ENCODE results near the gene LSAMP.

LSAMP gene

GRCh38 chr3:116040152-116040551, 405.1 kb downstream of the LSAMP start:
- no peak for TF ChIP-seq CTCF (IDR thresholded peaks at IDR 0.05)

DNA sequence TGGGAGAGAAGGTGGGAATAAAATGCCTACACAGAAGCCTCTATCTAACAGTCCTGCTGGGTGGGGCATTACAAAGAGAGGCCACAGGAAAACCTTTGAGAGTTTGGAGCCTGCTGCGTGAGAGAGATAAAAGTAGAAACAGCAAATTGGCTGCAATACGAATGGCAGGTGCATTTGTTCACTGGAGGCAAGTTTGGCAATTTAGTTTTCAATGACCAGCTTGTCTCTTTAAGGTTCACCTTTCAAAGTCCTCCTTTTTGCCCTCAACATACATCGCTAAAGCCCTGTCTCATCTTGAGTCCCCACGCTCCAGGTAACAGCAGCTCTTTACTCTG, 405.7 kb downstream of the LSAMP start:
- TF ChIP-seq CTCF (IDR thresholded peaks at IDR 0.05), result no peak

DNA sequence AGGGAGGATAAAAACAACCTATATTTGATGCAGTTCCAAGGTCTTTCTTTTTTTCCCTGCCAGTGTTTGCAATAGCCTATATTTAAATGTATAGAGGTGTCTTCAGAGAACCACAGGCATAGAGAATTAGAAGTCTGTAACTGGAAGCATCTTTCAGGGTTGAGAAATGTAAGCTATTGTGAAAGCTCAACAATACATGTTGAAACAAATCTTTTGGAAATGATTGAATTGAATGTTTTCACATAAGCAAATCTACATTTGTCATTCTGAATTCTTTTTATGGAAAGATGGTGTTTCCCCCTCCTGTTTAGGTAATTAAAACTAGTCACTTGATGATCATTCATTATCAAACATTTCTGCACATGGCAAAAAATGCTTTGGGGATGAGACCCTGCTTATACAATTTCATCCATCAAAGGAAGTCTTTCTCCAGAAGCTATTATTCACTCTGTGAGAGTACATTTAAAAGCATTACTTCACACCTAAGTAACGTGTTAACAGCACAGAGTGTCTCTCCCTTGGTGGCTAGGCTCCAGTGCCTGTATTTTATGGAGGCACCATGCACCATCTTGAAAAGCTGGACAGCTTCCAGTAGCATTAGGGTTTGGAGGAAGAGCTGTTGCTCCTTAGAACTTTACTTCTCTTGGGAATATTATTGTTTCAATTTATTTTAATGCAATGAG, 406.2 kb downstream of the LSAMP start:
- no peak for TF ChIP-seq CTCF (IDR thresholded peaks at IDR 0.05)

DNA sequence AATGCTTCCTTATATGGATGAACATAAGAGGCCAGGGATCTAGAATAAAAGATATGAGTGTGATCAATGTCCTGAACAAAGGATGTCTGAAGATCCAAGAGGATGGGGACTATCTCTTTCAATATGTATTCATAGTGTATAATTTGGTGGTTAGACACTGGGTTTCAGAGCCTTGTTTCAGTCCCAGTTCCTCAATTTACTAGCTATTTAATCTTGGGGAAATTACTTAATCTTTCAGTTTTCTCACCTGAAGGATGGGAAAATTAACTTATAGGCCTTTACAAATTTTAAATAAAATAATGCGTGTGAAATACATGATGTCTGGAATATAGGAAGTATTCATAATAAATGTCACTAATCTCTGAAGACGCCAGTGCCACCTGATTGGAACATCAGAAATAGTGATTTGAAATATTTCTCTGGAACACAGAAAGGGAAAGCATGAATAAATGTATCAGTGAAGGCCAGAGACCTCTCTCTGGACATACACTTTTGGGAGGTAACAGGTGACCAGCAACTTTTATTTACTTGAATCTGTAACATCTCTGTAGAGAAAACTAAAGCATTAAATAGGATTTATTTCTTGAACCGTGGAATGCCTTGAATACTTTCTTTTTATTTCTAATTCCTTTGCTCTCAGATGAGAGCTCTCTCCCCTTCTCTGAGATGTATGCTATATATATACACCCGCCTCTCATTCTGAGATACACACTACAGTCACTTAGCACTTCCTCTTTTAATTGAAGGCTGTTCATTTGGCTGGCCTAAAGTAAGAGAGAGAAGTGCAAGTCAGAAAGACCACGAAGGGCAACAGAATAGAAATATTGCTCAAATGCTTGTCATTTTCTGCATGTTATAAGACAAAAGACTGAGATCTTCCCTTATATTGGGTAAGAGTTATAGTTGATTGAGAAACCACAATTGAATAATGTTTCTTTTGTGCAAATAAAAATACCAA, 407.1 kb downstream of the LSAMP start:
- no peak for TF ChIP-seq CTCF (IDR thresholded peaks at IDR 0.05)

- no peak for TF ChIP-seq CTCF (IDR thresholded peaks at IDR 0.05)
These were observed 409.9 kb downstream of the LSAMP start for GRCh38 chr3:116035429-116035828.

GRCh38 chr3:116034794-116035193, 410.5 kb downstream of the LSAMP start:
- no peak for TF ChIP-seq CTCF (IDR thresholded peaks at IDR 0.05)

GRCh38 chr3:116034086-116034485, 411.2 kb downstream of the LSAMP start:
- no peak for TF ChIP-seq CTCF (IDR thresholded peaks at IDR 0.05)

Measured in LNCAP (cell line).